IMR-90 (cell line): ENCODE results near the gene IKZF3. TPM values are rescaled to one million over a fixed set of nuclear protein-coding genes. Genes with fewer than 3 reads are reported as not detected.

Source experiments
- ATAC-seq: fragments of 200-7000 bp; cut with Tn5 transposase; 2 replicates; pipeline ENCODE4 v1.9.1; 2020; ENCODE audit warnings: low read depth, mild to moderate bottlenecking, moderate library complexity
- BruUV-seq: library from RNA; stranded (reverse); fragments of 400-500 nt; replicated peaks from 2 replicates; lab custom pipeline; 2021; lab: Mats Ljungman, UMichigan
- CTCF ChIA-PET: fragments of 300-600 bp; formaldehyde crosslinking; extraction: SDS; loops from one replicate; lab custom pipeline; 2021; ENCODE audit warnings: antibody characterized with exemption; lab: Yijun Ruan, JAX
- POLR2A ChIA-PET: fragments of 300-600 bp; sonication (Branson Sonifier 250); formaldehyde crosslinking; loops from one replicate; lab custom pipeline; 2022; ENCODE audit warnings: antibody characterized with exemption; ENCODE audit not compliant: unreplicated experiment; lab: Charles Lee
- DNase-seq: peaks from one replicate; pipeline ENCODE4 v3.0.0; 2013
- H2AFZ ChIP-seq: replicated peaks from 2 replicates; pipeline ENCODE3; 2013; ENCODE audit warnings: low read length, mild to moderate bottlenecking; ENCODE audit not compliant: poor library complexity
- H2AK5ac ChIP-seq: 2 replicates; pipeline ENCODE4 v1.6.1; 2013; ENCODE audit warnings: low read depth, low read length, inconsistent platforms
- H2AK9ac ChIP-seq: replicated peaks from 2 replicates; pipeline ENCODE3; 2013; ENCODE audit warnings: mild to moderate bottlenecking, low read depth, low read length, moderate library complexity; ENCODE audit not compliant: poor library complexity
- H2BK120ac ChIP-seq: 2 replicates; pipeline ENCODE4 v1.6.1; 2013; ENCODE audit warnings: low read depth, low read length, inconsistent platforms
- H2BK15ac ChIP-seq: 3 replicates; pipeline ENCODE4 v1.6.1; 2013; ENCODE audit warnings: low read depth, low read length, inconsistent platforms
- H2BK20ac ChIP-seq: 2 replicates; pipeline ENCODE4 v1.6.1; 2013; ENCODE audit warnings: low read depth, mild to moderate bottlenecking, inconsistent platforms, low read length, moderate library complexity
- H2BK5ac ChIP-seq: 2 replicates; pipeline ENCODE4 v1.6.1; 2013; ENCODE audit warnings: mild to moderate bottlenecking, low read depth, low read length, inconsistent platforms; ENCODE audit not compliant: poor library complexity, severe bottlenecking
- H3K14ac ChIP-seq: replicated peaks from 2 replicates; pipeline ENCODE4 v1.6.1; 2013; ENCODE audit warnings: low read depth, low read length, inconsistent platforms
- H3K18ac ChIP-seq: 2 replicates; pipeline ENCODE4 v1.6.1; 2013; ENCODE audit warnings: low read depth, low read length, control low read depth
- H3K23ac ChIP-seq: 2 replicates; pipeline ENCODE4 v1.6.1; 2013; ENCODE audit warnings: low read depth, low read length, inconsistent platforms
- H3K27ac ChIP-seq: 2 replicates; pipeline ENCODE4 v1.5.1; 2013; ENCODE audit warnings: mild to moderate bottlenecking, control low read depth, low read length; ENCODE audit not compliant: insufficient read depth
- H3K27me3 ChIP-seq: 2 replicates; pipeline ENCODE4 v1.6.1; 2013; ENCODE audit warnings: low read length; ENCODE audit not compliant: control insufficient read depth, insufficient read depth
- H3K36me3 ChIP-seq: 2 replicates; pipeline ENCODE4 v1.6.1; 2013; ENCODE audit warnings: low read length, mixed read lengths; ENCODE audit not compliant: control insufficient read depth, insufficient read depth
- H3K4ac ChIP-seq: 2 replicates; pipeline ENCODE4 v1.6.1; 2013; ENCODE audit warnings: low read depth, low read length, inconsistent platforms
- H3K4me1 ChIP-seq: 2 replicates; pipeline ENCODE4 v1.6.1; 2013; ENCODE audit warnings: low read length, mixed read lengths; ENCODE audit not compliant: control insufficient read depth, insufficient read depth
- H3K4me2 ChIP-seq: 2 replicates; pipeline ENCODE4 v1.6.1; 2013; ENCODE audit warnings: low read depth, mild to moderate bottlenecking, control low read depth, low read length, moderate library complexity
- H3K4me3 ChIP-seq: 2 replicates; pipeline ENCODE4 v1.5.1; 2013; ENCODE audit warnings: low read depth, mild to moderate bottlenecking, control low read depth, low read length, moderate library complexity; ENCODE audit not compliant: insufficient read depth
- H3K56ac ChIP-seq: 2 replicates; pipeline ENCODE4 v1.6.1; 2013; ENCODE audit warnings: low read length, inconsistent platforms; ENCODE audit not compliant: insufficient read depth; ENCODE audit errors: extremely low read depth
- H3K79me1 ChIP-seq, 2 experiments: 2 replicates each; pipeline ENCODE4 v1.6.1; 2013; ENCODE audit warnings: low read length in 2 of 2, inconsistent platforms in 1 of 2, low read depth in 1 of 2
- H3K9ac ChIP-seq: 2 replicates; pipeline ENCODE4 v1.6.1; 2013; ENCODE audit warnings: low read depth, low read length, control low read depth
- H3K9me1 ChIP-seq: 2 replicates; pipeline ENCODE4 v1.6.1; 2013; ENCODE audit warnings: low read length, inconsistent platforms; ENCODE audit not compliant: insufficient read depth
- H3K9me3 ChIP-seq: 2 replicates; pipeline ENCODE4 v1.6.1; 2013; ENCODE audit warnings: low read length; ENCODE audit not compliant: control insufficient read depth, insufficient read depth
- H4K20me1 ChIP-seq: 2 replicates; pipeline ENCODE4 v1.6.1; 2013; ENCODE audit warnings: low read length, inconsistent platforms; ENCODE audit not compliant: insufficient read depth
- H4K5ac ChIP-seq: 2 replicates; pipeline ENCODE4 v1.6.1; 2013; ENCODE audit warnings: mild to moderate bottlenecking, low read depth, low read length, control low read depth
- H4K8ac ChIP-seq, 2 experiments: 2 replicates each; pipeline ENCODE4 v1.6.1; 2013; ENCODE audit warnings: low read depth in 2 of 2, low read length in 2 of 2, control low read depth in 1 of 2, inconsistent platforms in 1 of 2
- H4K91ac ChIP-seq: 2 replicates; pipeline ENCODE4 v1.6.1; 2013; ENCODE audit warnings: low read depth, low read length, inconsistent platforms; ENCODE audit not compliant: insufficient read depth
- BHLHE40 ChIP-seq: fragments of 150-350 bp; IDR thresholded peaks from 2 replicates; pipeline ENCODE4 v1.6.1; 2016; ENCODE audit warnings: mild to moderate bottlenecking, low read depth, low read length
- WGBS, 2 experiments: methylation state at CpG; one replicate each; pipeline versions ENCODE4 v1.1.5 to v1.1.7; 2013; ENCODE audit warnings: missing lambda C conversion rate in 2 of 2; ENCODE audit not compliant: insufficient read length in 1 of 2; ENCODE audit errors: extremely low coverage in 2 of 2; 5-methylcytosine and 5-hydroxymethylcytosine counted together
- dilution Hi-C: fragments of 300-500 bp; cut with HindIII; formaldehyde crosslinking; loops from one replicate; pipeline ENCODE4 v1.14.3; 2018; ENCODE audit warnings: low sequenced_read_pairs; ENCODE audit not compliant: unreplicated experiment
- in situ Hi-C: fragments of 300-500 bp; cut with MboI; formaldehyde crosslinking; loops from 3 replicates; pipeline ENCODE4 v1.14.3; 2019; ENCODE audit warnings: low sequenced_read_pairs, inconsistent platforms, mixed read lengths
- intact Hi-C: fragments of 100-400 bp; cut with micrococcal nuclease; formaldehyde crosslinking; loops from 2 replicates; pipeline ENCODE4 v1.10.0; 2022
- polyA plus RNA-seq, 3 experiments: library from polyadenylated mRNA; depleted of rRNA; stranded (reverse); fragments of >200 nt; gene quantifications; 2 replicates each; pipeline ENCODE4 v1.2.3, GENCODE V29; 2012; ENCODE audit warnings: low replicate concordance in 1 of 3
- total RNA-seq: library from RNA; depleted of rRNA; stranded (reverse); fragments of >200 nt; gene quantifications from 2 replicates; pipeline ENCODE4 v1.2.3, GENCODE V29; 2012

The IKZF3 gene
- total and polyA plus RNA-seq, 2 of the 4 experiments (the other 2 are of a cell fraction): not detected

DNA sequence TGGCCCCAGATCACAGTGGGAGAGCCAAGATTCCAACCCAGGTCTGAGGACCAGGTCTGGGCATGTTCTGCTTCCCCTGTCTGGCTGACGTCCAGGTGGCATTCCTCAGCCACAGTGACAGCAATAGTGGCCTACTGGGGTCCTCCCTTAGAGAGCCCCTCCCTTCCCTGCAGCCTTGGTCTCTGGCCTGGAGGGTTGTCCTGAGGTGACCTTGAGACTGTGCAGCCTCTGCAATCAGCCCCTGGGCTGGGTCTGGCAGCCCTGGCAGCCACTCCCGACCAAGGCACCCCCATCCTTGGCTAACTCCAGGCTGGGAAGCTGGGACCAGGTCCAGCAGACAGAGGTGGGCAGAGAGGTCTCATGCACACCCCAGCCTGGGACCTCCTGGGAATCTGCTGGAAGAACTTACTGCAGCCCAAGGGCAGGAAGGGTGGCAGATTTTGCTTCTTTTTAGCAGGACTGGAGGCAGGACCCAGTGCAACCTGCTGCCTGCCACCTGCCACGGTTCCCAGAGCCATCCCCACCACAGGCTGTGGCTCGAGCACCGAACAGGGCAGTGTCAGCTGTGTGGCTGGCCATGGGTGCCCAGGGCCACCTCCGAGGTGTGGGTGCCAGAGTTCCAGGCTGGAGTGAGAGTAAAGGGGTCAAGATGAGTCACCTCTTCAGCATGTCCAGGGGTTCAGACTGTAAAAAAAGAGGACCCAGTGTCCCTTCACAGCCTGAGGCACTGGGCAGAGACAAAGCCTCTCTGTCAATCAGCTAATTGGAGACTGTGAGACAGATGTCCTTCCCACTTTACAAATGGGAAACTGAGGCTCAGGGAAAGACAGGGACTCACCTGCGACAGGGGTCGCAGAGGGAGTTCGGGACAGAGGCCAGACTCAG is 113.7 kb downstream of the IKZF3 start:
- no peak overlapping the region for H3K4me2 ChIP-seq
- H3K36me3 ChIP-seq: no peaks in the 10 kb centered on the region
- H2BK5ac ChIP-seq: no peak overlapping the region
- no peak overlapping the region for H4K5ac ChIP-seq
- peak overlapping the region; percentile 65 for H2AK9ac ChIP-seq
- no TSS peak for BruUV-seq
- no peak overlapping the region for H3K56ac ChIP-seq
- H3K9ac ChIP-seq: no peak overlapping the region
- POLR2A ChIA-PET: no interaction called here
- no peak for TF ChIP-seq BHLHE40
- no peak overlapping the region for H4K91ac ChIP-seq
- no peaks in the 10 kb centered on the region for H4K20me1 ChIP-seq
- H2AK5ac ChIP-seq: no peak overlapping the region
- no peak overlapping the region for H3K14ac ChIP-seq
- no peak for DNase-seq
- H3K4me1 ChIP-seq: peaks cover 7% of the 10 kb centered on the region
- no peak for ATAC-seq
- no peak overlapping the region for H2AFZ ChIP-seq
- H2BK120ac ChIP-seq: no peak overlapping the region
- H3K79me1 ChIP-seq: no peaks in the 10 kb centered on the region; a peak in 1 of 4 replicates
- H2BK15ac ChIP-seq: no peak overlapping the region
- intact Hi-C loops (no loop called here), in situ Hi-C loops (no loop called here), dilution Hi-C loops (no loop called here)
- H4K8ac ChIP-seq: no peak overlapping the region
- no peak overlapping the region for H3K4me3 ChIP-seq
- CTCF ChIA-PET: no interaction called here
- WGBS, 2 experiments: 75% methylated on average over 4 of the region's 9 CpGs; no CpG with 5 or more reads in 1 of the 2 experiments
- H2BK20ac ChIP-seq: no peak overlapping the region
- no peak overlapping the region for H3K4ac ChIP-seq
- H3K27me3 ChIP-seq: peaks cover 13% of the 10 kb centered on the region
- no peaks in the 10 kb centered on the region for H3K9me3 ChIP-seq
- no peak overlapping the region for H3K27ac ChIP-seq
- H3K23ac ChIP-seq: no peak overlapping the region
- no peak overlapping the region for H3K18ac ChIP-seq
- no peaks in the 10 kb centered on the region; the same call in 1 of the 2 replicates for H3K9me1 ChIP-seq
